Mammary epithelial cell (primary cell): ENCODE results near the gene UNC5A.

Source experiments
- CTCF ChIP-seq, 2 donors: IDR thresholded peaks in 1 of 2; conservative IDR thresholded peaks in 1 of 2; 2 replicates each; pipeline ENCODE4 v1.5.1; 2011 to 2012; ENCODE audit warnings: inconsistent platforms in 2 of 2, low read length in 2 of 2, mild to moderate bottlenecking in 2 of 2, control low read depth in 1 of 2, low read depth in 1 of 2; ENCODE audit not compliant: insufficient read depth in 1 of 2; ENCODE audit errors: extremely low read depth in 1 of 2
- EZH2 ChIP-seq: IDR thresholded peaks from 2 replicates; pipeline ENCODE4 v1.6.1; 2012; ENCODE audit warnings: low read length, inconsistent platforms, borderline replicate concordance

GRCh38 chr5:176888865-176889165 lies 78.5 kb downstream of the UNC5A start:
- TF ChIP-seq CTCF (conservative IDR thresholded peaks at IDR 0.05 in 1 of 2, IDR thresholded peaks at IDR 0.05 in 1 of 2; ENCODE audit: extremely low read depth in 1 of 2, insufficient read depth in 1 of 2, low read depth in 1 of 2, low read length in 2 of 2): no peak
- no peak for TF ChIP-seq EZH2
